Measurements from ENCODE around the gene LRRC4C.

LRRC4C gene

DNA sequence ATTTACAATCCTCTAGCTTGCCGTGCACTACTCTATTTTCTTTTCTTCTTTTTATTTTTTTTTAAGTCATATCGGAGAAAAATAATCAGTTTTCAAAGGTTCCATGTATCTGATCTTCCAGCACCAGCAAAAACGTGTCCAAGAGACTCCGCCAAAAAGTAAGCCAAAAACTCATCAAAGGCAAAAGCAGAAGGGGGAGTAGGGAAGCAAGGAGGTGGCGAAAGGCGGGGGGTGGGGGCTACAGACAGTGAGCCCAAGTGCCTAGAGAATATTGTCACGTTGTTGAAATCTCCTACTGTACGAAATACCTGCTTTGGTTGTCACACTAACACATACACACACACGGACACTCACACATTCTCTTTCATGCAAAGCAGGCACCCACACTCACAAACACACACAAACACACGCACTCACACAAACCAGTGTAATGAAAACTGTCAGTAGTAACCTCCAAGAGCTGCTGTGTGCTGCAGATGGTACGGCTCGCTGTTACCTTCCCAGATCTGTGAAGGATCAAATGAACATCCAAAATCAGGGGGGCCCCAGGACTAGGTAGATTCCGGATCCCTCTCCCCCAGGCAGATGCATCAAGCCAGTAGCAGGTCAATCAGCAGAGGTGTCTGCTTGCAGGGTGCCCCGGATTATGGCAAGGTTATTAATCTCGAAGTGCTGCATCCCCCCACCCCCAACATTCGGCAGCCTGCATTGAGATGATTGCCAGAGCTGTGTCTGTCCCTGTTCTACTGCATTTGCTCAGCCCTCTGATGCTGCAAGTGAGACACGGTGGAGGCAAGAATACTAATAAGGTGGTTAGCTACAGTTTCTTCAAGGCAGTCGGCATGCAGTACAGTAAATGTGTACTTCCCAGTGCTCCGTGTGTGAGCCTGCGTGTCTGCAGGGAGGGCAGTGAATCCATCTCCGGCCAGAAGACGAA, at the start of gene LRRC4C:
Gene LRRC4C (minus strand): TSS at position 188 of the 937 bp plus-strand sequence.
- no peak for TF ChIP-seq Cebpa-rat (IDR thresholded peaks at IDR 0.05)
- no peak within 1 kb of the TSS for H3K27ac ChIP-seq
- H3K36me3 ChIP-seq, result no peaks in the 10 kb centered on the region
- peaks cover 0 to 21% (median 13%) of the 10 kb centered on the region in 11 experiments; a peak in 11 of 22 replicates for H3K27me3 ChIP-seq
- no peaks in the 10 kb centered on the region for H3K4me1 ChIP-seq
- no peaks in the 10 kb centered on the region for H4K20me1 ChIP-seq
- no peak within 1 kb of the TSS for H3K4me3 ChIP-seq
- H3K9me3 ChIP-seq (replicated peaks in 1 of 11), result no peaks in the 10 kb centered on the region; a peak in 1 of 22 replicates
- H3K4me2 ChIP-seq, result no peak within 1 kb of the TSS
- no peak within 1 kb of the TSS for H3K9ac ChIP-seq

DNA sequence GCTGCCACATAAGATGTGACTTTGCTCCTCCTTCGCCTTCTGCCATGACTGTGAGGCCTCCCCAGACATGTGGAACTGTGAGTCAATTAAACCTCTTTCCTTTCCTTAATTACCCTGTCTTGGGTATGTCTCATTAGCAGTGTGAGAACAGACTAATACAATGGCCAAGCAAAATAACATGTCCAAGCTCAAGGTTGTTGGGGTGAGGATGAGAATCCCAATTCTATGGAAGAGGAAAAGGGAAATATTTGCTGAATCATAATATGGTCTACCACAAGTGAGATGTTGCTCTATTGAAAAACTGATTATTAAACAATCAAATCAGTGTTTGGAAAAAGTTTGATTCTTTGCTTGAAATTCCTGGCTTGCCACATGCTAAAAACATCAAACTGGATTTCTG, 48.7 kb upstream of the LRRC4C start:
- TF ChIP-seq Cebpa-rat (IDR thresholded peaks at IDR 0.05), result no peak
- Histone ChIP-seq H3K4me1 (peaks cover 0 to 33% (median 0%) of the 10 kb centered on the region in 10 experiments; a peak in 5 of 20 replicates), H3K4me2 (no peak overlapping the region), H3K9ac (no peak overlapping the region), H3K4me3 (no peak overlapping the region), H3K27ac (no peak overlapping the region), H4K20me1 (no peaks in the 10 kb centered on the region), H3K36me3 (no peaks in the 10 kb centered on the region), H3K9me3 (replicated peaks in 1 of 11) (no peaks in the 10 kb centered on the region), H3K27me3 (no peaks in the 10 kb centered on the region)

DNA sequence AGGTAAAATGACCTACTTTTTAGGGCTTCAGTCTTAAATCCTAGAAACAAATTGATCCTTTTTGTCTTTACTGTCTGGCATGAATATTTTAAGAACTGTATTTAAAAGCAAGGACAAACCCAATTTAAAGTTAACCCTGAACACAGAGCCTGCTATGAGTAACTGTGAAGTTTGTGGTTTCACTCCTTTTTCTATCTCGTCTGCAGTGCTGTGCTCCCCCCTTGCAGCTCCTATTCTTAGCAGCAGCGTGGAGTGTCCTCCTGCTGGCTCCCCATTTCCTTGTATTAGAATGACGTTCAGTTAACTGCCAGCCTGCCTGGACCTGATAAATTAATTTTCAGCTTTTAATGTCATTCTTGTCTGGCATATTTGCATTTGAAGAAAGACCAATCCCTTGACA, 40.0 kb upstream of the LRRC4C start:
- no peaks in the 10 kb centered on the region for H3K36me3 ChIP-seq
- no peak overlapping the region for H3K4me3 ChIP-seq
- H3K9ac ChIP-seq, result no peak overlapping the region
- TF ChIP-seq Cebpa-rat (IDR thresholded peaks at IDR 0.05), result no peak
- no peaks in the 10 kb centered on the region for H3K27me3 ChIP-seq
- no peaks in the 10 kb centered on the region for H4K20me1 ChIP-seq
- H3K27ac ChIP-seq, result no peak overlapping the region
- H3K4me2 ChIP-seq, result peak overlapping the region in 2 of 11 experiments; percentile 37 to 43; a peak in 4 of 22 replicates
- no peaks in the 10 kb centered on the region for H3K9me3 ChIP-seq (replicated peaks in 1 of 11)
- H3K4me1 ChIP-seq, result peaks cover 0 to 47% (median 0%) of the 10 kb centered on the region in 10 experiments; a peak in 6 of 20 replicates

DNA sequence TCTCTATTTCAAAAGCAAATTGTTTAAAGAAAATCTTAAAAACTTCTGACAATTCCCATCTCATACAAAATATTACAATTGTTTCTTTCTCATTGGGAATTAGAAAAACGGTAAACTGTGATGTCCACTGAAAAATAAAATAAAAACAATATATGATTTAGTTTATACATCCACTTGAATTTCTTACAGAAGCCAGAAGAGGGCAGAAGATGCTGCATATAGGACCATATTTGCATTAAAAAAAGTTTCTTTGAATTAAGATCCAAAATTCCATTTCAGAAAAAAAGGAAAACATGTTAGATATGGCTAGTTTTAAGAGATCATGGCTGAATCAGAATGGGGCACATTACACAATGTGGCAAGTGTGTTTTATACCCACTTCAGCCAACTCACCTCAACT, 39.3 kb upstream of the LRRC4C start:
- no peak overlapping the region for H3K4me3 ChIP-seq

GRCh38 chr11:41497974-41498373, 38.5 kb upstream of the LRRC4C start:
- Histone ChIP-seq H3K36me3 (no peaks in the 10 kb centered on the region), H3K4me3 (no peak overlapping the region), H3K27ac (peak overlapping the region in 3 of 11 experiments; percentile 30 to 42 (median 39); a peak in 3 of 22 replicates), H3K27me3 (no peaks in the 10 kb centered on the region), H4K20me1 (no peaks in the 10 kb centered on the region), H3K4me1 (peaks cover 0 to 47% (median 0%) of the 10 kb centered on the region in 10 experiments; a peak in 6 of 20 replicates), H3K4me2 (peak overlapping the region in 5 of 11 experiments; percentile 15 to 80 (median 37); a peak in 6 of 22 replicates), H3K9me3 (replicated peaks in 1 of 11) (no peaks in the 10 kb centered on the region), H3K9ac (peak overlapping the region in 1 of 11 experiments; percentile 41; a peak in 1 of 22 replicates)
- TF ChIP-seq Cebpa-rat (IDR thresholded peaks at IDR 0.05), result no peak

More for the DNA sequence above, 39.3 kb upstream of the LRRC4C start:
- Histone ChIP-seq H3K27me3 (no peaks in the 10 kb centered on the region), H3K4me1 (peaks cover 0 to 47% (median 0%) of the 10 kb centered on the region in 10 experiments; a peak in 6 of 20 replicates), H3K27ac (peak overlapping the region in 2 of 11 experiments; percentile 28 to 42; a peak in 1 of 22 replicates), H3K9me3 (replicated peaks in 1 of 11) (no peaks in the 10 kb centered on the region), H3K4me2 (peak overlapping the region in 1 of 11 experiments; percentile 73; a peak in 1 of 22 replicates), H4K20me1 (no peaks in the 10 kb centered on the region), H3K36me3 (no peaks in the 10 kb centered on the region), H3K9ac (no peak overlapping the region; a peak in 1 of 22 replicates)
- TF ChIP-seq Cebpa-rat (IDR thresholded peaks at IDR 0.05), result no peak

- TF ChIP-seq Cebpa-rat (IDR thresholded peaks at IDR 0.05), result no peak
- Histone ChIP-seq H3K27me3 (no peaks in the 10 kb centered on the region), H3K9ac (no peak overlapping the region), H4K20me1 (no peaks in the 10 kb centered on the region), H3K27ac (no peak overlapping the region), H3K36me3 (no peaks in the 10 kb centered on the region), H3K9me3 (replicated peaks in 1 of 11) (no peaks in the 10 kb centered on the region), H3K4me3 (no peak overlapping the region), H3K4me2 (no peak overlapping the region), H3K4me1 (peaks cover 0 to 28% (median 0%) of the 10 kb centered on the region in 10 experiments; a peak in 6 of 20 replicates)
These were observed 35.3 kb upstream of the LRRC4C start for GRCh38 chr11:41494716-41495115.

- H3K9ac ChIP-seq, result no peak overlapping the region
- no peak overlapping the region for H3K27ac ChIP-seq
- no peaks in the 10 kb centered on the region for H3K9me3 ChIP-seq (replicated peaks in 1 of 11)
- no peaks in the 10 kb centered on the region for H3K4me1 ChIP-seq
- TF ChIP-seq Cebpa-rat (IDR thresholded peaks at IDR 0.05), result no peak
- no peaks in the 10 kb centered on the region for H3K27me3 ChIP-seq
- H3K36me3 ChIP-seq, result no peaks in the 10 kb centered on the region
- no peaks in the 10 kb centered on the region for H4K20me1 ChIP-seq
- H3K4me3 ChIP-seq, result no peak overlapping the region
- no peak overlapping the region for H3K4me2 ChIP-seq
These were observed 27.0 kb upstream of the LRRC4C start for GRCh38 chr11:41486424-41486823.

DNA sequence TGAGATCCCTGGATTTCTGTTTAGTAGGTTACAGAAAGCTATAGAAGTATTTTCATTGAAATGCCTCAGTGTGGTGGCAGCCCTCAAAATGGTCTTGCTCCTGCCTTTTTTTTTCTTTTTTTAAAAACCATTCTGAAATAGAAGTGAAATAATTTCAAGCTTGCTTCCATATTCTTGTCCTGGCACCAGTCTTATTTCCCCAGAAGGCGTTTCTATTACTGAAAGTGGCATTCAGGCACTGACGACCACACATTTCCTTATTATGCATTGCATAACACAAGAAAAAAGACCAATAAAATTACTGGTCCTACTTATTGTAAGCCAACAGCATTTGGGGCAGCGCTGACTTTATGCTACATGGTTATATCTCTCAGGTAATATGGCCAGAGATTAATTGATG, 24.5 kb upstream of the LRRC4C start:
- H3K27ac ChIP-seq, result no peak overlapping the region
- peaks cover 0 to 9% (median 3%) of the 10 kb centered on the region in 11 experiments; a peak in 6 of 22 replicates for H3K9me3 ChIP-seq (replicated peaks in 1 of 11)
- no peak overlapping the region for H3K4me3 ChIP-seq
- H3K4me1 ChIP-seq, result no peaks in the 10 kb centered on the region
- no peaks in the 10 kb centered on the region for H4K20me1 ChIP-seq
- H3K9ac ChIP-seq, result no peak overlapping the region
- no peaks in the 10 kb centered on the region for H3K27me3 ChIP-seq
- TF ChIP-seq Cebpa-rat (IDR thresholded peaks at IDR 0.05), result no peak
- H3K36me3 ChIP-seq, result no peaks in the 10 kb centered on the region
- H3K4me2 ChIP-seq, result no peak overlapping the region

- Histone ChIP-seq H3K9ac (no peak overlapping the region), H3K27me3 (no peaks in the 10 kb centered on the region), H3K4me2 (no peak overlapping the region), H3K9me3 (replicated peaks in 1 of 11) (peaks cover 0 to 10% (median 5%) of the 10 kb centered on the region in 11 experiments; a peak in 6 of 22 replicates), H3K36me3 (no peaks in the 10 kb centered on the region), H3K4me1 (no peaks in the 10 kb centered on the region), H3K4me3 (no peak overlapping the region), H3K27ac (no peak overlapping the region), H4K20me1 (no peaks in the 10 kb centered on the region)
- no peak for TF ChIP-seq Cebpa-rat (IDR thresholded peaks at IDR 0.05)
These were observed 19.7 kb upstream of the LRRC4C start for GRCh38 chr11:41479179-41479578.
